OCI-LY1 (cell line): ENCODE measurements around the gene LCT.

Experiments
- CTCF ChIP-seq: fragments of 200-600 bp; sonication (generic), shearing (Covaris generic); IDR thresholded peaks from 2 replicates; pipeline ENCODE4 v1.5.1; 2017; ENCODE audit warnings: mild to moderate bottlenecking, antibody characterized with exemption, low read length, moderate library complexity, mixed read lengths
- EZH2 ChIP-seq: fragments of 200-600 bp; sonication (generic), shearing (Covaris generic); IDR thresholded peaks from 2 replicates; pipeline ENCODE4 v1.8.0; 2017; ENCODE audit warnings: borderline replicate concordance, mixed run types, mild to moderate bottlenecking, antibody characterized with exemption, low read length, moderate library complexity, mixed read lengths

DNA sequence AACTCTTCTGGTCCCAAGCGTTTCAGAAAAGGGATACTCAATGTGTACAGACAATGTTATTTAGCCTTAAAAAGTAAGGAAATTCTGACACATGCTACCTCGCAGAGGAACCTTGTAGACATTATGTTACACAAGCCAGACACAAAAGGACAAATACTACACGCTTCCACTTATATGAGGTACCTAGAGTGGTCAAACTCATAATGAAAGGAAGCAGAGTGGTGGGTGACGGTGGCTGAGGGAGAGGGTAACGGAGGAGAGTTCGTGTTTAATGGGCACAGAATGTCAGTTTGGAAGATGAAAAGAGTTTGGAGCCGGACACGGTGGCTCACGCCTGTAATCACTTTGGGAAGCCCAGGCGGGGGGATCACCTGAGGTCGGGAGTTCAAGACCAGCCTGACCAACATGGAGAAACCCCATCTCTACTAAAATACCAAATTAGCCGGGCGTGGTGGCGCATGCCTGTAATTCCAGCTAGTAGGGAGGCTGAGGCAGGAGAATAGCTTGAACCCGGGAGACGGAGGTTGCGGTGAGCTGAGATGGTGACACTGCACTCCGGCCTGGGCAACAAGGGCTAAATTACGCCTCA lies 37.9 kb upstream of the LCT start:
- TF ChIP-seq CTCF (no peak), EZH2 (no peak)
